GM23338 (cell line): ENCODE data around the gene SLIT1. TPM values are rescaled to one million over a fixed set of nuclear protein-coding genes. Genes with fewer than 3 reads are reported as not detected.
A peak's percentile ranks its signal among the peaks of the same experiment; 100 is the strongest.

ENCODE experiments used
- ATAC-seq: fragments of 200-7000 bp; cut with Tn5 transposase; 3 replicates; pipeline ENCODE4 v1.9.1; 2020
- DNase-seq: peaks from one replicate; pipeline ENCODE4 v3.0.0-alpha.2; 2015; ENCODE audit warnings: low spot score
- H2AFZ ChIP-seq: fragments of 200-600 bp; sonication (generic); 2 replicates; pipeline ENCODE4 v1.8.0; 2016; ENCODE audit warnings: antibody characterized with exemption, mild to moderate bottlenecking, moderate library complexity
- H3F3A ChIP-seq: fragments of 200-600 bp; sonication (generic); replicated peaks from 2 replicates; pipeline ENCODE4 v1.8.0; 2017; ENCODE audit warnings: antibody characterized with exemption, mixed run types, low read depth
- H3K27ac ChIP-seq: fragments of 200-600 bp; sonication (generic); 2 replicates; pipeline ENCODE4 v1.6.1; 2016; ENCODE audit warnings: low read depth
- H3K27me3 ChIP-seq: fragments of 200-600 bp; sonication (generic); 2 replicates; pipeline ENCODE4 v1.8.0; 2016; ENCODE audit warnings: mild to moderate bottlenecking, mixed run types, moderate library complexity; ENCODE audit not compliant: insufficient read depth
- H3K36me3 ChIP-seq: fragments of 200-600 bp; sonication (generic); 2 replicates; pipeline ENCODE4 v1.8.0; 2016; ENCODE audit warnings: mild to moderate bottlenecking; ENCODE audit not compliant: insufficient read depth
- H3K4me1 ChIP-seq: fragments of 200-600 bp; sonication (generic); 2 replicates; pipeline ENCODE4 v1.8.0; 2016; ENCODE audit warnings: mild to moderate bottlenecking, moderate library complexity; ENCODE audit not compliant: insufficient read depth
- H3K4me2 ChIP-seq: fragments of 200-600 bp; sonication (generic); 2 replicates; pipeline ENCODE4 v1.7.1; 2017; ENCODE audit warnings: mixed run types
- H3K4me3 ChIP-seq: fragments of 200-600 bp; sonication (generic); 2 replicates; pipeline ENCODE4 v1.6.1; 2016; ENCODE audit warnings: mixed run types
- H3K79me2 ChIP-seq: fragments of 200-600 bp; sonication (generic); replicated peaks from 2 replicates; pipeline ENCODE4 v1.8.0; 2017; ENCODE audit warnings: mild to moderate bottlenecking; ENCODE audit not compliant: insufficient read depth
- H3K9me2 ChIP-seq: fragments of 200-600 bp; sonication (generic); 2 replicates; pipeline ENCODE4 v1.8.0; 2017; ENCODE audit not compliant: insufficient read depth
- H4K20me1 ChIP-seq: fragments of 200-600 bp; sonication (generic); replicated peaks from 2 replicates; pipeline ENCODE4 v1.8.0; 2017; ENCODE audit warnings: mild to moderate bottlenecking; ENCODE audit not compliant: insufficient read depth
- H3K27ac Mint-ChIP-seq: 2 replicates; pipeline ENCODE4 v1.8.0; 2020; ENCODE audit warnings: inconsistent platforms, mild to moderate bottlenecking, moderate library complexity, mixed read lengths
- H3K27me3 Mint-ChIP-seq: 3 replicates; pipeline ENCODE4 v1.8.0; 2022; ENCODE audit warnings: low read depth, mild to moderate bottlenecking, moderate library complexity, mixed read lengths, inconsistent platforms; ENCODE audit not compliant: insufficient read depth, poor library complexity
- H3K36me3 Mint-ChIP-seq: 3 replicates; pipeline ENCODE4 v1.8.0; 2021; ENCODE audit warnings: low read depth, mild to moderate bottlenecking, inconsistent platforms, moderate library complexity, mixed read lengths
- H3K4me1 Mint-ChIP-seq: 3 replicates; pipeline ENCODE4 v1.8.0; 2020; ENCODE audit warnings: mild to moderate bottlenecking, inconsistent platforms, mixed read lengths
- H3K4me3 Mint-ChIP-seq: 3 replicates; pipeline ENCODE4 v1.8.0; 2021; ENCODE audit warnings: moderate library complexity, mild to moderate bottlenecking, inconsistent platforms, mixed read lengths
- H3K9me3 Mint-ChIP-seq: 3 replicates; pipeline ENCODE4 v1.8.0; 2020; ENCODE audit warnings: moderate library complexity, mild to moderate bottlenecking, inconsistent platforms, mixed read lengths
- EZH2 ChIP-seq: fragments of 200-600 bp; sonication (generic); IDR thresholded peaks from one replicate; pipeline ENCODE4 v1.8.0; 2017; ENCODE audit warnings: antibody characterized with exemption, mild to moderate bottlenecking, low read depth; ENCODE audit not compliant: unreplicated experiment
- REST ChIP-seq: IDR thresholded peaks from one replicate; pipeline ENCODE4 v1.6.1; 2018; ENCODE audit warnings: antibody characterized with exemption; ENCODE audit not compliant: unreplicated experiment
- STAT1 ChIP-seq: IDR thresholded peaks from one replicate; pipeline ENCODE4 v1.6.1; 2016; ENCODE audit warnings: antibody characterized with exemption; ENCODE audit not compliant: unreplicated experiment
- ZNF462 ChIP-seq: fragments of 250-450 bp; sonication (Bioruptor Pico); IDR thresholded peaks from 2 replicates; pipeline ENCODE4 v1.5.0; 2020; ENCODE audit warnings: mild to moderate bottlenecking, moderate library complexity
- polyA plus RNA-seq: library from polyadenylated mRNA; unstranded; fragments of >200 nt; fragmentation: Nextera tagmentation; extraction: Ambion mirVana; gene quantifications from 2 replicates; pipeline ENCODE4 v1.2.1, GENCODE V29; 2016
- total RNA-seq: library from RNA; depleted of rRNA; stranded (reverse); fragments of >200 nt; shearing (Covaris generic); gene quantifications from 2 replicates; pipeline ENCODE4 v1.2.3, GENCODE V29; 2014

Gene SLIT1
- total and polyA plus RNA-seq, 2 experiments from 2014 or later: 0.76 to 1.7 TPM

- TF ChIP-seq ZNF462 (CRISPR knock-in tag): no peak
- no peak for TF ChIP-seq EZH2
- no peak for TF ChIP-seq STAT1
- TF ChIP-seq REST: no peak
These were observed 54.1 kb downstream of the SLIT1 start (continued) for GRCh38 chr10:97131666-97132065.

GRCh38 chr10:97131181-97131628, 54.6 kb downstream of the SLIT1 start:
- DNase-seq (no peak), ATAC-seq (peak; percentile 36)
- Histone ChIP-seq H3K4me3 (no peak overlapping the region), H2AFZ (no peak overlapping the region), H3K27me3 (no peaks in the 10 kb centered on the region), H3K79me2 (no peaks in the 10 kb centered on the region), H3K4me1 (no peaks in the 10 kb centered on the region), H3K36me3 (no peaks in the 10 kb centered on the region), H3K4me2 (no peak overlapping the region), H3K27ac (no peak overlapping the region), H4K20me1 (no peaks in the 10 kb centered on the region), H3K9me2 (no peaks in the 10 kb centered on the region), H3F3A (no peaks in the 10 kb centered on the region)
- H3K27me3 Mint-ChIP-seq: peaks cover 2% of the 10 kb centered on the region
- no peak overlapping the region for H3K27ac Mint-ChIP-seq
- no peaks in the 10 kb centered on the region for H3K36me3 Mint-ChIP-seq
- no peaks in the 10 kb centered on the region for H3K9me3 Mint-ChIP-seq
- H3K4me1 Mint-ChIP-seq: peaks cover 8% of the 10 kb centered on the region; the same call in 2 of the 3 replicates
- no peak overlapping the region for H3K4me3 Mint-ChIP-seq
- no peak for TF ChIP-seq ZNF462 (CRISPR knock-in tag)
